Neural crest cell (in vitro differentiated cells): ENCODE data around the gene PDCD1. TPM values are rescaled to one million over a fixed set of nuclear protein-coding genes. Genes with fewer than 3 reads are reported as not detected.
A peak's percentile ranks its signal among the peaks of the same experiment; 100 is the strongest.

Source experiments
- DNase-seq: peaks from one replicate; pipeline ENCODE4 v3.0.0; 2021; ENCODE audit warnings: low read depth, mixed read lengths, low spot score
- H3K27ac Mint-ChIP-seq: one replicate; pipeline ENCODE4 v1.8.0; 2021; ENCODE audit warnings: mild to moderate bottlenecking, mixed read lengths; ENCODE audit not compliant: unreplicated experiment
- H3K27me3 Mint-ChIP-seq: 2 replicates; pipeline ENCODE4 v1.8.0; 2021; ENCODE audit warnings: low read depth, mild to moderate bottlenecking, mixed read lengths
- H3K36me3 Mint-ChIP-seq: 2 replicates; pipeline ENCODE4 v1.8.0; 2021; ENCODE audit warnings: low read depth, mild to moderate bottlenecking, mixed read lengths
- H3K4me1 Mint-ChIP-seq: 2 replicates; pipeline ENCODE4 v1.8.0; 2021; ENCODE audit warnings: mixed read lengths
- H3K4me3 Mint-ChIP-seq: one replicate; pipeline ENCODE4 v1.8.0; 2021; ENCODE audit warnings: mild to moderate bottlenecking, mixed read lengths
- H3K9me3 Mint-ChIP-seq: 2 replicates; pipeline ENCODE4 v1.8.0; 2021; ENCODE audit warnings: mixed read lengths
- total RNA-seq: library from RNA; stranded (reverse); gene quantifications from 2 replicates; pipeline ENCODE4 v1.2.1, GENCODE V29; 2021
- TF ChIP-seq, protein P1 (sequence below): fragments of 200-600 bp; sonication (generic); conservative IDR thresholded peaks from 2 replicates; pipeline ENCODE4 v1.5.0; 2021; ENCODE audit warnings: antibody characterized with exemption, mild to moderate bottlenecking

Gene PDCD1
- total RNA-seq, 1 donor from 2014 or later = not detected

DNA sequence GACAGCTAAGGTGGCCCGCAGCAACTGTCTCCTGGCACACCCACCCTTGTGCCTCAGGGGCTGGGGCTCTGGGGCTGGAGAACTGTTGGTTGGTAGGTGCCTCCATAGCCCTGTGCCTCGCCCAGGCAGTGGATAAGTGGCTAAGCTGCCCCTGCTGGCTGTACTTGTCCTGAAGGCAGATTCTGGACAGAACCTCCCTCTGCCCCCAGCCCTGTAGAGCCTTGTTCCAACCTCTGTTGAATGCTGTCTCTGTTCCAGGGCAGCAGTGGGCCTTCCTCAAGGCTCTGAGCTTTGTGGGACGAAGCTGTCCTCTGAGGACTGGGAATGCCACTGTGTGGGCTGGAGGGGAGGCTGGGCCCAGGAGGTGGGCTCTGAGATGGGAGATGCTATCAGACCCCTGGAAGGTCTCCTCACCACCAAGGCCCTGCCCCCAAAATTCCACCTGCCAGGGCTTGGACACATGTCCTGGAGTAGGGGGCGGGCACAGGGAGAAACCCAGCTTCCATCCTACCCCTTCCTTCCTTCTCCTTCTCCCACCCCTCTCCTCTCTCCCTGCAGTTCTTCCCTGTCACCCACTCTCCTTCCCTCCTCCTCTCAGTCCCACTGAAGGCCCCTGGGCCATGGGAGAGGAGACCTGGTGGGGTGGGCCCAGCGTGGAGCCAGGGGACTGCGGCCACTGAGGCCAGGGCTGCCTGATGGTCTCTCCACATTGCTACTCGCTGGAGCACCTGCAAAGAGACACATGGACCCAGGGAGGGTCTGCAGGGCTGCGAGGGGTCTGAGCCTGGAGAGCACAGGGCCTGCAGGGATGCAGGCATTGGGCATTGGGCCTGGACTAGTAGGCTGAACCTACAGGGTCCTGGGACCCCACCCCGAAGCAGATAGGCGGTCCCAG, 1.7 kb upstream of the PDCD1 start:
- H3K9me3 Mint-ChIP-seq = peaks cover 14% of the 10 kb centered on the region
- H3K36me3 Mint-ChIP-seq = peaks cover 4% of the 10 kb centered on the region
- TF ChIP-seq, protein P1, sequence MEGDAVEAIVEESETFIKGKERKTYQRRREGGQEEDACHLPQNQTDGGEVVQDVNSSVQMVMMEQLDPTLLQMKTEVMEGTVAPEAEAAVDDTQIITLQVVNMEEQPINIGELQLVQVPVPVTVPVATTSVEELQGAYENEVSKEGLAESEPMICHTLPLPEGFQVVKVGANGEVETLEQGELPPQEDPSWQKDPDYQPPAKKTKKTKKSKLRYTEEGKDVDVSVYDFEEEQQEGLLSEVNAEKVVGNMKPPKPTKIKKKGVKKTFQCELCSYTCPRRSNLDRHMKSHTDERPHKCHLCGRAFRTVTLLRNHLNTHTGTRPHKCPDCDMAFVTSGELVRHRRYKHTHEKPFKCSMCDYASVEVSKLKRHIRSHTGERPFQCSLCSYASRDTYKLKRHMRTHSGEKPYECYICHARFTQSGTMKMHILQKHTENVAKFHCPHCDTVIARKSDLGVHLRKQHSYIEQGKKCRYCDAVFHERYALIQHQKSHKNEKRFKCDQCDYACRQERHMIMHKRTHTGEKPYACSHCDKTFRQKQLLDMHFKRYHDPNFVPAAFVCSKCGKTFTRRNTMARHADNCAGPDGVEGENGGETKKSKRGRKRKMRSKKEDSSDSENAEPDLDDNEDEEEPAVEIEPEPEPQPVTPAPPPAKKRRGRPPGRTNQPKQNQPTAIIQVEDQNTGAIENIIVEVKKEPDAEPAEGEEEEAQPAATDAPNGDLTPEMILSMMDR = no peak
- DNase-seq = no peak
- peaks cover 10% of the 10 kb centered on the region for H3K27me3 Mint-ChIP-seq
- H3K4me1 Mint-ChIP-seq = peaks cover 19% of the 10 kb centered on the region
- H3K27ac Mint-ChIP-seq = no peak overlapping the region
- H3K4me3 Mint-ChIP-seq = no peak overlapping the region

DNA sequence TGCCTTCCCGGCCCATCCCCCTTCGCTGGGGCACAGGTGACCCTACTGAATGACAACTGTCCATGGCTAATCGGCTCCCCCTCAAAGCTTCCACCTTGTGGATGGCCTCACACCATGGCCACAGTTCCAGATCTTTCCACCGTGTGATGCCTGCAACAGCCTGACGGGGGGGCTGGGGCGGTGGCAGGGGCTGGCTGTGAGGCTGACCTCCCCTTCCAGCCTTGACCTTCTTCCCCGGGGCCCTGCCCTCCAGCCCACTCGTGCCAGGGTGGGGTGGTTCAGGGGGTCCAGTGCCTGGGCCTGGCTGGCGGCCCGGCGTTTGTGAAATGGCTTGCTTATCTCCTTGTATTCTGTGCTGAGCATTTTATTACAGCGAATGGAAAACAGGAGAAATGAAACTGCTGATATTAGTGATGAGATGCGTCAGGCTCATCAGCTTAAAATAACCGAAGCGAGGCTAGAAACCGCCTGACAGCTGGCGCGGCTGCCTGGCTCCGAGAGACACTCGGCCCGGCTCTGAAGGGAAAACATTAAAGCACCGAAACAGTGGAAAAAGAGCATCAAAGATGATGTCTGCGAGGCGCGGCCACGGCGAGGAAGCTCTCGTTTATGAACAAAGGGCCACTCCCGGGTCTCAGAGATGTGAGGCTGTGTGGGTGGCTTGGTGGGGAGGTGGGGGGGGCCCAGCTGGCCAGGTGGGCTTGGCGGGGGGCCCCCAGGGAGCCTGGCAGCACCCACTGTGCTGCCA, 916 bp upstream of the PDCD1 start:
- peaks cover 16% of the 10 kb centered on the region for H3K4me1 Mint-ChIP-seq
- peaks cover 6% of the 10 kb centered on the region for H3K9me3 Mint-ChIP-seq
- H3K27me3 Mint-ChIP-seq = peaks cover 5% of the 10 kb centered on the region
- TF ChIP-seq, protein P1 = peak; percentile 23
- no peak overlapping the region for H3K4me3 Mint-ChIP-seq
- peaks cover 4% of the 10 kb centered on the region for H3K36me3 Mint-ChIP-seq
- no peak for DNase-seq
- peak overlapping the region; percentile 93 for H3K27ac Mint-ChIP-seq

DNA sequence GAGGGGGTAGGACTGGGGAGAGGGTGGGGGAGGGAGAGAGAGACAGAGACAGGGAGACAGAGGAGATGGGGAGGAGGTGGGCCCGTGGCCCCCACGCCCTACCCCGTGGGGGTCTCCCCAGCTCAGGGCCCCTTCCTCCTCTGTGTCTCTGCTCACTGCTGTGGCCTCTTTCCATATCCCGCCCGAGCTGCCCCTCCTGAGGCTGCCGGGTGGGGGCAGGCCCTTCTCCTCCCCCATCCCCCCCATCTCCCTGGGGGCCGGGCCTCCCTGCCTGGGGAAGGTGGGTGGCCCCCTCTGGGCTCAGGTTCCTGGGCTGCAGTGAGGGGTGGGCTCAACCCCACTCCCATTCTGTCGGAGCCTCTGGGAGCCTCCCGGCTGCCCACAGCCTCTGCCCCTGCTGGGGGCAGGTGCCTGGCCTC, 332 bp upstream of the PDCD1 start:
- Mint-ChIP-seq H3K4me1 (peaks cover 12% of the 10 kb centered on the region), H3K27me3 (no peaks in the 10 kb centered on the region), H3K9me3 (peaks cover under 1% of the 10 kb centered on the region), H3K36me3 (no peaks in the 10 kb centered on the region), H3K4me3 (no peak overlapping the region), H3K27ac (no peak overlapping the region)
- DNase-seq = no peak
- TF ChIP-seq, protein P1 = no peak

DNA sequence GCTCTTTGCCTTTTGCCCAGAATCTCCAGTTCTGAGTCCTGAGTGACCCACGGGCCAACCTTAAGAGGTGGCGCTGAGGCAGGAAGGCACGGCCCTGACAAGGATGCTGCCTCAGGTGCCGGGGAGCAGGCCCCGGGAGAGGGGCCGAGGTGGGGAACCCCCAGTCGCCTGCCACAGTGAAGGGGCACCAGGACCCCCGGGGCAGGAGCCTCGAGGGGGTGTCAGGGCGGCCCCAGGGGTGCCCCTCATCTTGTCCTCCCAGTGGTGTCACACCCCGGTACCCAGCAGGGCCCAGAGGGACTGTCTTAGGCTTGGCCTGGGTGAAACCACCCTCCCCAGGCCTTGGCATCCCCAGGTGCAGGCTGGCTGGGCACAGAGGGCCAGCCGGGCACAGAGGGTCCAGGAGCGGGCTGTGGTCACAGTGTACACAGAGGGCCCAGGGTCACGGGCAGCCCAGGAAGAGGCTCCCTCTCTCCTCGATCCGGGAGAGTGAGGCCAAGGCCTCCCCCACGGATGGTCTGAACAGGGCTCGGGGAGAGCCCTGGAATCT, 1.0 kb downstream of the PDCD1 start:
- Mint-ChIP-seq H3K36me3 (no peaks in the 10 kb centered on the region), H3K4me3 (no peak overlapping the region), H3K27ac (no peak overlapping the region), H3K4me1 (peaks cover 10% of the 10 kb centered on the region), H3K27me3 (no peaks in the 10 kb centered on the region), H3K9me3 (no peaks in the 10 kb centered on the region)
- TF ChIP-seq, protein P1 = no peak
- DNase-seq = no peak

DNA sequence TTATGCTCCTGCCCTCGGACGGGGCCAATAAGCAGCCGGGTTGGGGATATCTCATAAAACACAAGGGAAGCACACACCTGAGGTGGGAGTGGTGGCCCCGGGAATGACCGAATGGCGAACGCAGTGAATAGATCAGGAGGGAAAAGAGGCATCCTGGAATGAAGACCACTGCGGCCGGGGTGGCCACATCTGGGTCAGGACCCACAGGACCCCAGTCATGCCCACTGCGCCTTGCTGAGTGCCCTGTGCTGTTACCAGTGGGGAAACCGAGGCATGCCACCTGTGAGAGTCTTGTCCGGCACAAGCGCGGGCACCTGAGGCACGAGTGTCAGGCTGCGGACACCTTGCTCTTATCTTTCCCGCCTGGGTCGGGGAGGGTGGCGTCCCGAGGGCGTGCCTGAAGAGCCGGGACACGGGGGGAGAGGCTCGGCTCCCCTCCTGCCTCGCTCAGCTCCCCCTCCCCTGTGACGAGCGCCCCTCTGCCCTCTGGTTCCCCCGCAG, 1.6 kb downstream of the PDCD1 start:
- Mint-ChIP-seq H3K4me3 (no peak overlapping the region), H3K36me3 (no peaks in the 10 kb centered on the region), H3K4me1 (peaks cover 10% of the 10 kb centered on the region), H3K27me3 (no peaks in the 10 kb centered on the region), H3K9me3 (no peaks in the 10 kb centered on the region), H3K27ac (no peak overlapping the region)
- TF ChIP-seq, protein P1 = no peak
- no peak for DNase-seq
